Neural cell (in vitro differentiated cells): ENCODE results near the gene PLD6. TPM values are rescaled to one million over a fixed set of nuclear protein-coding genes. Genes with fewer than 3 reads are reported as not detected.
"Not testable (repeated sequence)": the region's sequence is repeated elsewhere in the genome, so short reads cannot be mapped to it uniquely, and the experiment has no call there.

Experiments used
- H2AFZ ChIP-seq: fragments of 200-600, 300-800 bp; sonication (generic), shearing (Covaris generic); 2 replicates; pipeline ENCODE4 v1.6.0; 2014; ENCODE audit warnings: low read depth, mild to moderate bottlenecking, antibody characterized with exemption, low read length, moderate library complexity
- H3F3A ChIP-seq: fragments of 200-600 bp; shearing (Covaris generic); 2 replicates; pipeline ENCODE4 v1.6.1; 2016; ENCODE audit warnings: mild to moderate bottlenecking, moderate library complexity, mixed read lengths, antibody characterized with exemption, low read length; ENCODE audit not compliant: insufficient read depth, poor library complexity, severe bottlenecking
- H3K27ac ChIP-seq: fragments of 200-600, 300-800 bp; sonication (generic), shearing (Covaris generic); 2 replicates; pipeline ENCODE4 v1.5.1; 2014; ENCODE audit warnings: mild to moderate bottlenecking, low read length, moderate library complexity
- H3K27me3 ChIP-seq: fragments of 300-800, 200-600 bp; sonication (generic), shearing (Covaris generic); 2 replicates; pipeline ENCODE4 v1.6.0; 2014; ENCODE audit warnings: mild to moderate bottlenecking, low read depth, low read length, moderate library complexity; ENCODE audit not compliant: insufficient read depth
- H3K36me3 ChIP-seq: fragments of 300-800, 200-600 bp; sonication (generic), shearing (Covaris generic); 2 replicates; pipeline ENCODE4 v1.5.1; 2014; ENCODE audit warnings: mild to moderate bottlenecking, antibody characterized with exemption, low read length, moderate library complexity; ENCODE audit not compliant: insufficient read depth
- H3K4me2 ChIP-seq: fragments of 300-800, 200-600 bp; sonication (generic), shearing (Covaris generic); 2 replicates; pipeline ENCODE4 v1.6.0; 2014; ENCODE audit warnings: mild to moderate bottlenecking, low read length
- H3K4me3 ChIP-seq: fragments of 300-800, 200-600 bp; sonication (generic), shearing (Covaris generic); 2 replicates; pipeline ENCODE4 v1.5.1; 2014; ENCODE audit warnings: mild to moderate bottlenecking, low read length, moderate library complexity
- H3K79me2 ChIP-seq: fragments of 200-600 bp; shearing (Covaris generic); replicated peaks from 2 replicates; pipeline ENCODE4 v1.6.0; 2014; ENCODE audit warnings: mild to moderate bottlenecking, low read length, moderate library complexity; ENCODE audit not compliant: insufficient read depth
- H3K9ac ChIP-seq: fragments of 300-800, 200-600 bp; sonication (generic), shearing (Covaris generic); 2 replicates; pipeline ENCODE4 v1.6.1; 2016; ENCODE audit warnings: mild to moderate bottlenecking, low read length, mixed read lengths
- H3K9me2 ChIP-seq: fragments of 200-600 bp; shearing (Covaris generic); 2 replicates; pipeline ENCODE4 v1.6.1; 2016; ENCODE audit warnings: mild to moderate bottlenecking, low read length, mixed read lengths; ENCODE audit not compliant: insufficient read depth
- H3K9me3 ChIP-seq: fragments of 200-600, 300-800 bp; sonication (generic), shearing (Covaris generic); 2 replicates; pipeline ENCODE4 v1.6.1; 2016; ENCODE audit warnings: mild to moderate bottlenecking, mixed run types, low read length, moderate library complexity, mixed read lengths
- H4K20me1 ChIP-seq: fragments of 200-600 bp; shearing (Covaris generic); 2 replicates; pipeline ENCODE4 v1.6.1; 2016; ENCODE audit warnings: mild to moderate bottlenecking, mixed run types; ENCODE audit not compliant: insufficient read depth
- EP300 ChIP-seq: fragments of 450-650 bp; conservative IDR thresholded peaks from 2 replicates; pipeline ENCODE4 v1.6.1; 2014; ENCODE audit warnings: antibody characterized with exemption, mild to moderate bottlenecking, moderate library complexity; ENCODE audit not compliant: poor library complexity, severe bottlenecking
- EZH2 ChIP-seq: fragments of 200-600, 300-800 bp; shearing (Covaris generic), sonication (generic); IDR thresholded peaks from 2 replicates; pipeline ENCODE4 v1.6.1; 2014; ENCODE audit warnings: antibody characterized with exemption, low read length, borderline replicate concordance, mild to moderate bottlenecking; ENCODE audit not compliant: insufficient read depth, poor library complexity, severe bottlenecking
- MXI1 ChIP-seq: fragments of 450-650 bp; conservative IDR thresholded peaks from 2 replicates; pipeline ENCODE4 v1.6.1; 2014; ENCODE audit warnings: antibody characterized with exemption, mild to moderate bottlenecking; ENCODE audit not compliant: poor library complexity, severe bottlenecking
- POLR2AphosphoS5 ChIP-seq: IDR thresholded peaks from 2 replicates; pipeline ENCODE4 v1.6.1; 2012
- RAD21 ChIP-seq: fragments of 450-650 bp; conservative IDR thresholded peaks from 2 replicates; pipeline ENCODE4 v1.6.1; 2014; ENCODE audit warnings: antibody characterized with exemption, mild to moderate bottlenecking, moderate library complexity
- SMC3 ChIP-seq: fragments of 450-650 bp; conservative IDR thresholded peaks from 2 replicates; pipeline ENCODE4 v1.6.1; 2014; ENCODE audit warnings: antibody characterized with exemption, mild to moderate bottlenecking, moderate library complexity; ENCODE audit not compliant: poor library complexity
- TAF1 ChIP-seq: IDR thresholded peaks from 2 replicates; pipeline ENCODE4 v1.6.1; 2012; ENCODE audit warnings: low read depth
- polyA plus RNA-seq: library from polyadenylated mRNA; depleted of rRNA; stranded (reverse); fragments of >200 nt; gene quantifications from 2 replicates; pipeline ENCODE4 v1.2.3, GENCODE V29; 2014
- TF ChIP-seq, protein P1 (sequence below): fragments of 450-650 bp; IDR thresholded peaks from 2 replicates; pipeline ENCODE4 v1.5.1; 2014; ENCODE audit warnings: antibody characterized with exemption, mild to moderate bottlenecking, moderate library complexity; ENCODE audit not compliant: poor library complexity, severe bottlenecking
- TF ChIP-seq, protein P2 (sequence below): IDR thresholded peaks from 2 replicates; pipeline ENCODE4 v1.6.1; 2012; ENCODE audit warnings: borderline replicate concordance

PLD6 gene
- polyA plus RNA-seq, 1 donor from 2014 or later = 2.0 TPM

DNA sequence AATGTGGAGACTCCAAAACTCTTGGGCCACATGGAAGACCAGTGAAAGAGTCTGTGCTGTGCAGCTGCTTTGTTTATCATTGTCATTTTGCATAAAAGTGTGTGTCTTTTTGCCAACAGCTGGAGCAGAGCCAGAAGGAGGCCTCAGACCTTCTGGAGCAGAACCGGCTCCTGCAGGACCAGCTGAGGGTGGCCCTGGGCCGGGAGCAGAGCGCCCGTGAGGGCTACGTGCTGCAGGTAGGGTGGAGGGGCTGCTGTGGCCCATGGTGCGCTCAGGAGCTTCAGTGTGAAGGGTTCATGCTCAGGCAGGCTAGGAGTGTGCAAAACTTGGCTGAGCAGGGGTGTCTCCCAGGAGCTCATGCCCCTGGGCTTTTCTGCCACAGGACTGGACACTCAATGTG, 45.0 kb downstream of the PLD6 start:
- Histone ChIP-seq H3K4me2 (no peak overlapping the region), H3K9ac (no peak overlapping the region), H3K9me2 (no peaks in the 10 kb centered on the region), H3K9me3 (no peaks in the 10 kb centered on the region), H3K4me3 (no peak overlapping the region), H3K79me2 (no peaks in the 10 kb centered on the region), H4K20me1 (no peaks in the 10 kb centered on the region), H3F3A (no peaks in the 10 kb centered on the region), H3K27me3 (no peaks in the 10 kb centered on the region), H2AFZ (no peak overlapping the region), H3K27ac (no peak overlapping the region), H3K36me3 (no peaks in the 10 kb centered on the region)
- TF ChIP-seq POLR2AphosphoS5 (no peak), EP300 (no peak), EZH2 (no peak)

GRCh38 chr17:17159571-17159970, 46.6 kb downstream of the PLD6 start:
- H3K27ac ChIP-seq = no peak overlapping the region
- no peak overlapping the region for H3K4me3 ChIP-seq
- no peak overlapping the region for H3K4me2 ChIP-seq
- no peaks in the 10 kb centered on the region for H3K36me3 ChIP-seq
- H3F3A ChIP-seq = no peaks in the 10 kb centered on the region
- no peaks in the 10 kb centered on the region for H3K9me3 ChIP-seq
- TF ChIP-seq SMC3 (no peak), EZH2 (no peak), EP300 (no peak), POLR2AphosphoS5 (no peak), TAF1 (no peak), RAD21 (no peak), MXI1 (no peak)
- TF ChIP-seq, protein P1, sequence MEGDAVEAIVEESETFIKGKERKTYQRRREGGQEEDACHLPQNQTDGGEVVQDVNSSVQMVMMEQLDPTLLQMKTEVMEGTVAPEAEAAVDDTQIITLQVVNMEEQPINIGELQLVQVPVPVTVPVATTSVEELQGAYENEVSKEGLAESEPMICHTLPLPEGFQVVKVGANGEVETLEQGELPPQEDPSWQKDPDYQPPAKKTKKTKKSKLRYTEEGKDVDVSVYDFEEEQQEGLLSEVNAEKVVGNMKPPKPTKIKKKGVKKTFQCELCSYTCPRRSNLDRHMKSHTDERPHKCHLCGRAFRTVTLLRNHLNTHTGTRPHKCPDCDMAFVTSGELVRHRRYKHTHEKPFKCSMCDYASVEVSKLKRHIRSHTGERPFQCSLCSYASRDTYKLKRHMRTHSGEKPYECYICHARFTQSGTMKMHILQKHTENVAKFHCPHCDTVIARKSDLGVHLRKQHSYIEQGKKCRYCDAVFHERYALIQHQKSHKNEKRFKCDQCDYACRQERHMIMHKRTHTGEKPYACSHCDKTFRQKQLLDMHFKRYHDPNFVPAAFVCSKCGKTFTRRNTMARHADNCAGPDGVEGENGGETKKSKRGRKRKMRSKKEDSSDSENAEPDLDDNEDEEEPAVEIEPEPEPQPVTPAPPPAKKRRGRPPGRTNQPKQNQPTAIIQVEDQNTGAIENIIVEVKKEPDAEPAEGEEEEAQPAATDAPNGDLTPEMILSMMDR = no peak
- TF ChIP-seq, protein P2, sequence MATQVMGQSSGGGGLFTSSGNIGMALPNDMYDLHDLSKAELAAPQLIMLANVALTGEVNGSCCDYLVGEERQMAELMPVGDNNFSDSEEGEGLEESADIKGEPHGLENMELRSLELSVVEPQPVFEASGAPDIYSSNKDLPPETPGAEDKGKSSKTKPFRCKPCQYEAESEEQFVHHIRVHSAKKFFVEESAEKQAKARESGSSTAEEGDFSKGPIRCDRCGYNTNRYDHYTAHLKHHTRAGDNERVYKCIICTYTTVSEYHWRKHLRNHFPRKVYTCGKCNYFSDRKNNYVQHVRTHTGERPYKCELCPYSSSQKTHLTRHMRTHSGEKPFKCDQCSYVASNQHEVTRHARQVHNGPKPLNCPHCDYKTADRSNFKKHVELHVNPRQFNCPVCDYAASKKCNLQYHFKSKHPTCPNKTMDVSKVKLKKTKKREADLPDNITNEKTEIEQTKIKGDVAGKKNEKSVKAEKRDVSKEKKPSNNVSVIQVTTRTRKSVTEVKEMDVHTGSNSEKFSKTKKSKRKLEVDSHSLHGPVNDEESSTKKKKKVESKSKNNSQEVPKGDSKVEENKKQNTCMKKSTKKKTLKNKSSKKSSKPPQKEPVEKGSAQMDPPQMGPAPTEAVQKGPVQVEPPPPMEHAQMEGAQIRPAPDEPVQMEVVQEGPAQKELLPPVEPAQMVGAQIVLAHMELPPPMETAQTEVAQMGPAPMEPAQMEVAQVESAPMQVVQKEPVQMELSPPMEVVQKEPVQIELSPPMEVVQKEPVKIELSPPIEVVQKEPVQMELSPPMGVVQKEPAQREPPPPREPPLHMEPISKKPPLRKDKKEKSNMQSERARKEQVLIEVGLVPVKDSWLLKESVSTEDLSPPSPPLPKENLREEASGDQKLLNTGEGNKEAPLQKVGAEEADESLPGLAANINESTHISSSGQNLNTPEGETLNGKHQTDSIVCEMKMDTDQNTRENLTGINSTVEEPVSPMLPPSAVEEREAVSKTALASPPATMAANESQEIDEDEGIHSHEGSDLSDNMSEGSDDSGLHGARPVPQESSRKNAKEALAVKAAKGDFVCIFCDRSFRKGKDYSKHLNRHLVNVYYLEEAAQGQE = no peak
- H2AFZ ChIP-seq = no peak overlapping the region
- no peaks in the 10 kb centered on the region for H3K79me2 ChIP-seq
- no peaks in the 10 kb centered on the region for H3K9me2 ChIP-seq
- no peaks in the 10 kb centered on the region for H4K20me1 ChIP-seq
- H3K9ac ChIP-seq = no peak overlapping the region
- no peaks in the 10 kb centered on the region for H3K27me3 ChIP-seq

DNA sequence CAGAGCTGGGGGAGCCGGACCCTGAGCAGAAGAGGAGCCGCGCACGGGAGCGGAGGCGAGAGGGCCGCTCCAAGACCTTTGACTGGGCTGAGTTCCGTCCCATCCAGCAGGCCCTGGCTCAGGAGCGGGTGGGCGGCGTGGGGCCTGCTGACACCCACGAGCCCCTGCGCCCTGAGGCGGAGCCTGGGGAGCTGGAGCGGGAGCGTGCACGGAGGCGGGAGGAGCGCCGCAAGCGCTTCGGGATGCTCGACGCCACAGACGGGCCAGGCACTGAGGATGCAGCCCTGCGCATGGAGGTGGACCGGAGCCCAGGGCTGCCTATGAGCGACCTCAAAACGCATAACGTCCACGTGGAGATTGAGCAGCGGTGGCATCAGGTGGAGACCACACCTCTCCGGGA, 47.6 kb downstream of the PLD6 start:
- not testable (repeated sequence) for H3K36me3 ChIP-seq, H2AFZ ChIP-seq, H3K9me2 ChIP-seq, H4K20me1 ChIP-seq, H3K9ac ChIP-seq, H3F3A ChIP-seq, H3K4me2 ChIP-seq, H3K79me2 ChIP-seq, H3K27ac ChIP-seq, H3K4me3 ChIP-seq, H3K9me3 ChIP-seq, H3K27me3 ChIP-seq
